ENCODE measurements around the gene DNAJC1. TPM values are rescaled to one million over a fixed set of nuclear protein-coding genes. Genes with fewer than 3 reads are reported as not detected.

DNAJC1 gene
- total RNA-seq, 2 donors from 2014 or later: 28.9 to 56.9 TPM

DNA sequence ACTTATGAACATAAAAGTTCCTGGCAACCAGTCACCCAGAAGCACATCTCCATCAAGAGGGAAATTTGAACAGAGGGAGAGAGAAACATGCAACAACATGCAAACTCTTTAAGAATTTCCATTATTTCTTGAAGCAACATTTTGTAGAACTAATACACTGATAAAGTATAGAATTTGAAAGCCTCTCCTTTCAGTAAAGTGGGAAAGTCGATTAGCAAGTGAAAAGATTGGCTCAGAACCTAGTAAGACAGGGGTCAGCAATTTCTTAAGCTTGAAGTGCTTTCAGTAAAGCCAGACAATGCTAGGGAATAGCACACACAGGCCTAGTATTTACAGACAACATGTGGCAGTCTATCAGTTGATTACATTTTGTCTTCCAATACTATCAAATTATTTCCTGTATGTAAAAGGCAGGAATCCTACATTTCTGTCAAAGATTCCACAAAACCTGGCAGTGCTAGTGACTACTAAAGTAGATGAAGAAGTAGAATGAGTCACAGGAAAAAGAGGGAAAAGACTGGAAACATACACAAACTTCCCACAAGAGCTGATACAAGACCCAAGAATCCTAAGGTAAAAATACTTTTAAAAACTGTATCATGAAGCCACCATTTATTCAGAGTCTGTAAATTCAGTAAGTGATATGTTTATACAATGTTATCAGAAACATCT lies 25.2 kb downstream of the DNAJC1 start:
- Histone ChIP-seq H3K4me3 (no peak overlapping the region), H3K4me1 (peaks cover 0 to 4% of the 10 kb centered on the region in 2 donors), H3K27ac (no peak overlapping the region), H3K36me3 (no peaks in the 10 kb centered on the region), H3K9me3 (no peaks in the 10 kb centered on the region), H3K27me3 (no peaks in the 10 kb centered on the region)
- TF ChIP-seq, protein P1, sequence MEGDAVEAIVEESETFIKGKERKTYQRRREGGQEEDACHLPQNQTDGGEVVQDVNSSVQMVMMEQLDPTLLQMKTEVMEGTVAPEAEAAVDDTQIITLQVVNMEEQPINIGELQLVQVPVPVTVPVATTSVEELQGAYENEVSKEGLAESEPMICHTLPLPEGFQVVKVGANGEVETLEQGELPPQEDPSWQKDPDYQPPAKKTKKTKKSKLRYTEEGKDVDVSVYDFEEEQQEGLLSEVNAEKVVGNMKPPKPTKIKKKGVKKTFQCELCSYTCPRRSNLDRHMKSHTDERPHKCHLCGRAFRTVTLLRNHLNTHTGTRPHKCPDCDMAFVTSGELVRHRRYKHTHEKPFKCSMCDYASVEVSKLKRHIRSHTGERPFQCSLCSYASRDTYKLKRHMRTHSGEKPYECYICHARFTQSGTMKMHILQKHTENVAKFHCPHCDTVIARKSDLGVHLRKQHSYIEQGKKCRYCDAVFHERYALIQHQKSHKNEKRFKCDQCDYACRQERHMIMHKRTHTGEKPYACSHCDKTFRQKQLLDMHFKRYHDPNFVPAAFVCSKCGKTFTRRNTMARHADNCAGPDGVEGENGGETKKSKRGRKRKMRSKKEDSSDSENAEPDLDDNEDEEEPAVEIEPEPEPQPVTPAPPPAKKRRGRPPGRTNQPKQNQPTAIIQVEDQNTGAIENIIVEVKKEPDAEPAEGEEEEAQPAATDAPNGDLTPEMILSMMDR (IDR thresholded peaks at IDR 0.05): no peak
- DNase-seq (ENCODE audit: low spot score): no peak

DNA sequence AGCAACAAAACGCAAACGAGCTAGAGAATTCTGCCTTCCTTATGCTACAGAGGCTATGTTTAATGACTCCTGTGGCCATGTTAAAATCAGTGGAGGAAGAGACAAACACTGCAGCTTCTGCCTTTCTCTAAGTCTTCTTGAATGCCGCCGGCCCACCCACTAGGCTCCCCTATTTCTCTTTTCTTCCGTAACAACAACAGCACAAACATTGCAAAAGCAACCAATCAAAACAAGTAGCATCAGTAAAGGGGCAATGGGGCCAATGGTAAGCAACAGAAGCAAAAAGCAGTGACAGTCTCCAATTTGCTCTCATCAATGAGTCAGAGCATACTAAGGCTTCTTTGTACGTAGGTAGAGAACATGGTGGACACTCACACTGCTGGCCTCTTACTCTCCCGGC lies 26.8 kb downstream of the DNAJC1 start:
- H3K27ac ChIP-seq: no peak overlapping the region
- no peak overlapping the region for H3K4me3 ChIP-seq
- H3K36me3 ChIP-seq: no peaks in the 10 kb centered on the region
- H3K9me3 ChIP-seq: no peaks in the 10 kb centered on the region
- no peaks in the 10 kb centered on the region for H3K27me3 ChIP-seq
- TF ChIP-seq, protein P1 (IDR thresholded peaks at IDR 0.05): no peak
- no peak for DNase-seq (ENCODE audit: low spot score)
- peaks cover 0 to 4% of the 10 kb centered on the region in 2 donors for H3K4me1 ChIP-seq

DNA sequence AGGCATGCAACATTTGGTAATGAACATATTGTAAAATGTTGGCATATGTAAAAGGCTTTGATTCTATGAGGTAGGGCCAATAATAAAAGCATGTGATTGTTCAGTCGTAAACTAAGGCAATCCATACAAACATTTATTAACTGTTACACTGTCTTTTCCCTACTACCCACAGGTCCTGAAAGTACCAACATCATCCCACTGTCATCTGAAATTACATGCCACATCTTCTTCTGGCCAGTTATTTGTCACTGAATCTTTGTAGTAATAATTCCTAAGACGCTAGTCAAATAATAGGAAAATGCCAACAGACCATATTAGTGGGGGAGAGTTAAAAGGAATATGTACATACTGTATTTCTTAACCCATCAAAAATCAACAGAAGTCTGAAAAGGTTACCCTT lies 27.2 kb downstream of the DNAJC1 start:
- peaks cover 0 to 4% of the 10 kb centered on the region in 2 donors for H3K4me1 ChIP-seq
- DNase-seq (ENCODE audit: low spot score): no peak
- no peaks in the 10 kb centered on the region for H3K36me3 ChIP-seq
- TF ChIP-seq, protein P1 (IDR thresholded peaks at IDR 0.05): no peak
- H3K27ac ChIP-seq: no peak overlapping the region
- H3K27me3 ChIP-seq: no peaks in the 10 kb centered on the region
- no peak overlapping the region for H3K4me3 ChIP-seq
- H3K9me3 ChIP-seq: no peaks in the 10 kb centered on the region

DNA sequence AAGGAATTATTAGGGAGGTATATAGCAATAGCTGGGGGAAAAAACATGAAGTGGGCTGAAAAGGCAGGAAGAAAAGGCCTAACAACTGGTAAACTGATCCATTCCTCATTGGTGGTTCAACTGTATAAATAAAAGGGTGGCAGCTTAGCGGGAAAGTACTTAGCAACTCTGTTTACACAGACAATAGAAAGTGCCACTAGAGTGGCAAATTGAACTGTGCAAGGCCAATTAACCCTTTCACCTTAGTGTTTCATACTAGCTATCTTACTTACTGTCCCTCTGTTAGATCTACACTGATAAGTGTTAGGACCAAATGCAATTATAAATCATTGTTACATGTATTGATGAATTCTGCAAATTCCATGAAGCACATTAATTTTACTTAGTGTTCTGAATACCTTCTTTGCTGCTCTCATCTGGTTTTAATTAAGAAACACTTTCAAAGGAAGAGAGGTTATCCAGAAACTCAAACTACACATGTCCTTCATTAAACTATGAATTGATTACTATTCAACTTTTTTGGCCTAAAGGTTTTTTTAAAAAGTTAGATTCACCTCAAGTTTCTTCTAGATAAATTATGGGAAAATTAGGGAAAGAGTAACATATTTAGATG lies 28.0 kb downstream of the DNAJC1 start:
- Histone ChIP-seq H3K27me3 (no peaks in the 10 kb centered on the region), H3K9me3 (no peaks in the 10 kb centered on the region), H3K4me3 (no peak overlapping the region), H3K36me3 (no peaks in the 10 kb centered on the region), H3K4me1 (peaks cover 0 to 4% of the 10 kb centered on the region in 2 donors), H3K27ac (no peak overlapping the region)
- TF ChIP-seq, protein P1 (IDR thresholded peaks at IDR 0.05): no peak
- DNase-seq (ENCODE audit: low spot score): no peak

DNA sequence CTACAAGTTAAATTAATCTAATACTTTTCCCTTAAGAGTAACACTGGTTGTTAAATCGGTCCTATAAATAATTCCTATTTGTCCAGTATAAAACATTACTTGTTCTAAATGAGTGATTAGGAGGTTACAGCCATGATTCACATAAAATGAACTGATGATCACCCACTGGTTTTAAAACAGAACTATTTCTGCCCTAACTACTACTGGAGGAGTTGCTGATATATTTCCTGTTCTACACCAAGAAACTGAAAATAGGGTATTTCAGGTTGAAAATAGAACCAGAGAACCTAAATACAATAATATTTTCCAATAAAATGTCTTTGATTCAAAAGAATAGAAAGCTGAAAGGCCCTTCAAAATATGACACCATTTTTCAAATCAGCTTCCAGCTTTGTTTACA lies 30.9 kb downstream of the DNAJC1 start:
- TF ChIP-seq, protein P1 (IDR thresholded peaks at IDR 0.05): no peak
- Histone ChIP-seq H3K27ac (no peak overlapping the region), H3K36me3 (no peaks in the 10 kb centered on the region), H3K27me3 (no peaks in the 10 kb centered on the region), H3K4me3 (no peak overlapping the region), H3K4me1 (peaks cover 0 to 4% of the 10 kb centered on the region in 2 donors), H3K9me3 (no peaks in the 10 kb centered on the region)
- DNase-seq (ENCODE audit: low spot score): no peak

Measured in right atrium auricular region (tissue), 2 donors.